GM20000 (cell line): ENCODE results near the gene ZBTB6.
"Not testable (repeated sequence)": the region's sequence is repeated elsewhere in the genome, so short reads cannot be mapped to it uniquely, and the experiment has no call there.

Source experiments
- DNase-seq: peaks from one replicate; pipeline ENCODE4 v3.0.0; 2012; ENCODE audit warnings: low spot score
- TF ChIP-seq, protein P1 (sequence below): IDR thresholded peaks from 2 replicates; pipeline ENCODE4 v1.5.1; 2012; ENCODE audit warnings: mild to moderate bottlenecking, control low read depth; ENCODE audit errors: extremely low read depth, missing control alignments

Gene ZBTB6

DNA sequence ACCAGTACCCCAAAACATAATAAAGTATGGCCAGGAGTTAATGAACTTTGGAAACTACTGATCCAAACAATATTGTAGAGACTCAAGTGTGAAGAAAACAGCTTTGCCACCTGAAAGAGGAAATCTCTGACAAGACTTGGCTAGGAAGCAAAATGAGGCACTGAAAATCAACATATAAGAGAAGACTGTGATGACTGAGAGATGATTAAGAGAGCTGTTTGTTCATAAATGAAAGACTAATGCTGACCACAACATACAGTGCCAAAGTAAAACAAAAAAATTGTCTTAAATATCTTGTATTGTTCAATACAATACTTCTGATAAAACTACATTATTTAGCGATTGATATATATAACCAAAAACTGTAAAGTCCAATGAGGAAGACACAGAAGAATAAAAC lies 15.2 kb downstream of the ZBTB6 start:
- TF ChIP-seq, protein P1, sequence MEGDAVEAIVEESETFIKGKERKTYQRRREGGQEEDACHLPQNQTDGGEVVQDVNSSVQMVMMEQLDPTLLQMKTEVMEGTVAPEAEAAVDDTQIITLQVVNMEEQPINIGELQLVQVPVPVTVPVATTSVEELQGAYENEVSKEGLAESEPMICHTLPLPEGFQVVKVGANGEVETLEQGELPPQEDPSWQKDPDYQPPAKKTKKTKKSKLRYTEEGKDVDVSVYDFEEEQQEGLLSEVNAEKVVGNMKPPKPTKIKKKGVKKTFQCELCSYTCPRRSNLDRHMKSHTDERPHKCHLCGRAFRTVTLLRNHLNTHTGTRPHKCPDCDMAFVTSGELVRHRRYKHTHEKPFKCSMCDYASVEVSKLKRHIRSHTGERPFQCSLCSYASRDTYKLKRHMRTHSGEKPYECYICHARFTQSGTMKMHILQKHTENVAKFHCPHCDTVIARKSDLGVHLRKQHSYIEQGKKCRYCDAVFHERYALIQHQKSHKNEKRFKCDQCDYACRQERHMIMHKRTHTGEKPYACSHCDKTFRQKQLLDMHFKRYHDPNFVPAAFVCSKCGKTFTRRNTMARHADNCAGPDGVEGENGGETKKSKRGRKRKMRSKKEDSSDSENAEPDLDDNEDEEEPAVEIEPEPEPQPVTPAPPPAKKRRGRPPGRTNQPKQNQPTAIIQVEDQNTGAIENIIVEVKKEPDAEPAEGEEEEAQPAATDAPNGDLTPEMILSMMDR: no peak
- DNase-seq: no peak

DNA sequence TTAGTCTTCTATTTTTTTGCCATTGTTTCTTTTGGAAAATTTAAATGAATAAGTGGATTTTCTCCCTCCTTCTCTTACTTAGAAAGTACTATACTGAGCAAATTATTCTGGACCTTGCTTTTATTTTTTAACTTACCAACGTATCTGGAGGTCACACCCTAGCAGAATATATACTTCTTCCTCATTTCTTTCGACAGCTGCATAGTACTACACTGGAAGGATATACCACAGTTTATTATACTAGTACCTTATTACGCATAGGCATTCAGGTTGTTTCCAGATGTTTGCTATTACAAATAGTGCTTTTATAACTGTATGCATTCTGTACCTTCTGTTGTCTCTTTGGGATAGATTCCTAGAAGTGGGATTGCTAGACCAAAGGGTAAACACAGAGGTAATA lies 24.6 kb downstream of the ZBTB6 start:
- DNase-seq: no peak
- TF ChIP-seq, protein P1: no peak

- TF ChIP-seq, protein P1: no peak
- DNase-seq: no peak
Observed at GRCh38 chr9:122883125-122883524, 30.0 kb downstream of the ZBTB6 start.

DNA sequence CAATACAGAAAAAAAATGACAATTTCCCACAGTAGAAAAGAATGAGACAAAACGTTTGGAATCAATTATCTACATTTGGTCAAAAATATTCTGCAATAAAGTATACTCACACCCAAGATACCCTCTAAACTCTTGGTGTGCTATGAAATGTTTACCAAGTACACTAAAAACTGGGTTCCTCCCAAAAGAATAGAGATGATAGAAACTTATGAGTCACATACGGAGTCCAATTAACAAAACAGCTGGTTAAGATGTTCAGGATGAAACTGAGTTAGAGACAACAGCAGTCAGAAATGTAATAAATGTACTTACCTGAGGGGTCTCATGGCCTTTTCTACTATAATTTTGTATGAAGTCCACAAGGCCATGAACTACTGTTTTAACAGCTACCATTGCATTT lies 33.7 kb downstream of the ZBTB6 start:
- TF ChIP-seq, protein P1: no peak
- DNase-seq: no peak

DNA sequence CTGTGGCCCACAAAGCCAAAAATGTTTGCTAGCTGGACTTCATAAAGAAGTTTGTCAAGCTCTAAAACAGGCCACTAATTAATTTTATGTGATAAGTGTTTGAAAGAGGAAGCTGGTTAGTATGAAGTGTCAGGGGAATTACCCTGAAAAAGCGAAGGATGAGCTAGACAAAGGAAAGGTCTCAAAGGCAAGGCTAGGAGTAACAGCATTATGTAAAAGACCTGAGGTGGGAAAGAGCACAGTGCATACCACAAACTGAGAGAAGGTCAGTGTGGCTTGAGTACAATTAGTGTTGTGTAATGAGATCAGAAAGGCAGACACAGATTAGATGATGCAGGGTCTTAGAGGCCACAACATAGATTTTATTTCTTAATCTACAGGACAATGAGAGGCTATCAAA lies 37.6 kb downstream of the ZBTB6 start:
- TF ChIP-seq, protein P1: no peak

DNA sequence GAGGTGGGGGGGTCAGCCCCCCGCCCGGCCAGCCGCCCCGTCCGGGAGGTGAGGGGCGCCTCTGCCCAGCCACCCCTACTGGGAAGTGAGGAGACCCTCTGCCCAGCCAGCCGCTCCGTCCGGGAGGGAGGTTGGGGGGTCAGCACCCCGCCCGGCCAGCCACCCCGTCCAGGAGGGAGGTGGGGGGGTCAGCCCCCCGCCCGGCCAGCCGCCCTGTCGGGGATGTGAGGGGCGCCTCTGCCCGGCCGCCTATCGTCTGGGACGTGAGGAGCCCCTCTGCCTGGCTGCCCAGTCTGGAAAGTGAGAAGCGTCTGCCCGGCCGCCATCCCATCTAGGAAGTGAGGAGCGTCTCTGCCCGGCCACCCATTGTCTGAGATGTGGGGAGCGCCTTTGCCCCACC lies 45.8 kb downstream of the ZBTB6 start:
- not testable (repeated sequence) for DNase-seq

More for the DNA sequence above, 37.6 kb downstream of the ZBTB6 start:
- DNase-seq: peak; percentile 38

GRCh38 chr9:122866079-122866478 lies 47.0 kb downstream of the ZBTB6 start:
- DNase-seq: no peak
- TF ChIP-seq, protein P1: no peak

DNA sequence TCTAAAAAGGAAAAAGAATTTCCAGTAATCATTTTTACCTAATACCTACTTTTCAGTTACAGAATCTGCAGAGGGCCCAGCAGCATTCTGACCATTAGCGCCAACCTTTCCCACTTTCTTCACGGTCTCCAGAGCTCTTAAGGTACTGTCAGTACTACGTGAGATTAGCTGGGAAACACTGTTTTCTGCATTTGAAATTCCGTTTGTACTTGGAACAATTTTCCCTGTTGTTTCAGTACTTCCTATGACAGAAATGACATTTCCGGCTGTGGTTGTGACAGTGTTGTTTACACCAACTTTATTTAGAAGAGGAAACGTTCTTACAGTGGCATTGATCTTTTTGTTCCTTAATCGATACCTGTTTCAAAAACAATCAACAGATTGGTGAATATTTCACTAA lies 47.8 kb downstream of the ZBTB6 start:
- no peak for DNase-seq
- TF ChIP-seq, protein P1: no peak
